Head of caudate nucleus (tissue), 42 donors: Measurements from ENCODE around the gene CTNNBL1.

Experiments used
- DNase-seq, 42 donors: peaks; one replicate each; pipeline versions ENCODE4 v3.0.0 to v3.0.0-alpha.2; 2020 to 2021; ENCODE audit warnings: mixed read lengths in 7 of 42
- intact Hi-C: fragments of 100-400 bp; cut with DNase I; formaldehyde crosslinking; loops from one replicate; pipeline ENCODE4 v1.15.0; 2022

The CTNNBL1 gene

GRCh38 chr20:37733416-37733815 is 39.6 kb downstream of the CTNNBL1 start:
- intact Hi-C loops, result no loop called here
- no peak for DNase-seq

GRCh38 chr20:37734228-37734985 is 40.6 kb downstream of the CTNNBL1 start:
- intact Hi-C loops, result no loop called here
- no peak for DNase-seq

GRCh38 chr20:37735541-37735940 is 41.7 kb downstream of the CTNNBL1 start:
- intact Hi-C loops, result no loop called here
- no peak for DNase-seq

GRCh38 chr20:37736132-37736531 is 42.3 kb downstream of the CTNNBL1 start:
- DNase-seq, result no peak
- intact Hi-C loops, result no loop called here

- DNase-seq, result no peak
- intact Hi-C loops, result no loop called here
Measured at GRCh38 chr20:37737826-37738420, 44.1 kb downstream of the CTNNBL1 start.

GRCh38 chr20:37741055-37741454 is 47.2 kb downstream of the CTNNBL1 start:
- no peak for DNase-seq
- intact Hi-C loops, result no loop called here

- intact Hi-C loops, result no loop called here
- no peak for DNase-seq
Measured at GRCh38 chr20:37741570-37741969, 47.7 kb downstream of the CTNNBL1 start.

GRCh38 chr20:37742131-37742530 is 48.3 kb downstream of the CTNNBL1 start:
- intact Hi-C loops, result no loop called here
- no peak for DNase-seq

GRCh38 chr20:37744347-37744746 is 50.5 kb downstream of the CTNNBL1 start:
- intact Hi-C loops, result no loop called here
- no peak for DNase-seq

GRCh38 chr20:37745553-37745952 is 51.7 kb downstream of the CTNNBL1 start:
- intact Hi-C loops, result no loop called here
- DNase-seq, result peak in 18 of 42 donors; percentile 3 to 58 (median 30)

- intact Hi-C loops, result no loop called here
- DNase-seq, result no peak
Measured at GRCh38 chr20:37748015-37748414, 54.2 kb downstream of the CTNNBL1 start.

GRCh38 chr20:37749218-37749617 is 55.4 kb downstream of the CTNNBL1 start:
- DNase-seq, result peak in 29 of 42 donors; percentile 8 to 62 (median 33)
- intact Hi-C loops, result no loop called here

- peak in 12 of 42 donors; percentile 9 to 42 (median 24) for DNase-seq
- intact Hi-C loops, result no loop called here
Measured at GRCh38 chr20:37749620-37750403, 56.0 kb downstream of the CTNNBL1 start.

GRCh38 chr20:37755665-37756064 is 61.8 kb downstream of the CTNNBL1 start:
- peak in 10 of 42 donors; percentile 2 to 47 (median 17) for DNase-seq
- intact Hi-C loops, result no loop called here

- intact Hi-C loops, result no loop called here
- DNase-seq, result no peak
Measured at GRCh38 chr20:37756234-37756633, 62.4 kb downstream of the CTNNBL1 start.

- no peak for DNase-seq
- intact Hi-C loops, result no loop called here
Measured at GRCh38 chr20:37757550-37757949, 63.7 kb downstream of the CTNNBL1 start.

- intact Hi-C loops, result no loop called here
Measured at GRCh38 chr20:37758332-37758731, 64.5 kb downstream of the CTNNBL1 start.

GRCh38 chr20:37759052-37759553 is 65.3 kb downstream of the CTNNBL1 start:
- no peak for DNase-seq
- intact Hi-C loops, result no loop called here

More at GRCh38 chr20:37758332-37758731, 64.5 kb downstream of the CTNNBL1 start:
- DNase-seq, result no peak

- intact Hi-C loops, result no loop called here
- DNase-seq, result no peak
Measured at GRCh38 chr20:37759761-37760209, 66.0 kb downstream of the CTNNBL1 start.

GRCh38 chr20:37760322-37760721 is 66.5 kb downstream of the CTNNBL1 start:
- no peak for DNase-seq

More at GRCh38 chr20:37760322-37760721, 66.5 kb downstream of the CTNNBL1 start:
- intact Hi-C loops, result no loop called here
